ENCODE results near the gene NKD1.

The NKD1 gene

GRCh38 chr16:50611332-50611934, 63.2 kb downstream of the NKD1 start:
- DNase-seq (ENCODE audit: extremely low read depth in 1 of 2, low read depth in 1 of 2), result no peak

DNA sequence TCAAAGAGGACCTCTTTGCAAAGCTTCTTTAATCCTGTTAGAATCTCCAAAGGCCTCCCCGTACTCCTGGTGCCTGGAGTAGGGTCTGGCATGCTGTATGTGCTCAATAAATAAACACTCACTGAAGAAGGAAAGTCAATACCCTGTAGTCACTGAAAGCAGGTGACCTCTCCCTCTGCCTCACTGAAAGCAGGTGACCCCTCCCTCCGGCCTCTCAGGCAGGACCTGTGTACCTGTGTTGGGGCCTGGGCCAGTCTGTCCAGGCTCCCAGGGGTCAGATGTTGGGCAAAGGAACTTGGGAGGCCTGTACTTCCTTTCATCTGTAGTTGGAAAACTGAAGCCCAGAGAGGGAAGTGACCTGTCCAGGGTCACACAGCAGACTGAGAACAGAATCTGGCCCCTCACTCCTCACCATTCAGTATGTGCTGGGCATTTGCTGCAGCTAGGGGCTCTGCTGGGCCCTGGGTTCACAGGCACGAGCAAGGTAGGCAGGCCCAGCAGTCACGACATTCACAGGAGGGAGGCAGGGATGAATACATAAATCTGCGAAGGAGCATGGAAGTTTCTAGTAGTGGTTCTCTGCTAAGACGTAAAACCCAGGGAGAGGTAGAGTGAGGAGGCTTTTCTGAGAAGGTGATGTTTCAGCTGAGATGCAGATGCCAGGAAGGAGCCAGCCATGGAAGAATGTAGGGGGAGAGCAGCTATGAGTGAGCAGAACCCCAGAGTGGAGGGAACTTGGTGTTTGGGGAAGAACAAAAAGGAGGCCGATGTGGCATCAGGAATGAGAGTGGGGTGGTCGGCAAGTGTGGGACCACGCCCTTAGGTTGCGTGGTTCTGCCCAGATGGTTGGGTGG, 64.0 kb downstream of the NKD1 start:
- DNase-seq (ENCODE audit: extremely low read depth in 1 of 2, low read depth in 1 of 2), result no peak

DNA sequence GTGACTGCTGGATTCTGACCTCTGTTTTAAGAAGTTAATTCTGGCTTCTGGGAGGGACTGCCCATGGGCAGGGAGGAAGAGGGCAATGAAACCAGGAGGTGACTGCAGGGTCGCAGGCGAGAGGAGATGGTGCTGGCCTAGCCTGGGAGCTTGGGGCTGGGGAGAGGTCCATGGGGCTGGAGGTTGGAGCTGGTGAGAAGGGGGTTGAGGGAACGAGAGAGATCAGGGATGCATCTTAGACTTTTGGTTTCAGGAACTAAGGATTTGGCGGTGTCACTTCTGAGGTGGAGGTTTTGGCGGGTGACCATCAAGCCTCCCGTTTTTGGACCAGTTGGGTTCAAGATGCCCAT, 64.6 kb downstream of the NKD1 start:
- DNase-seq (ENCODE audit: extremely low read depth in 1 of 2, low read depth in 1 of 2), result no peak

DNA sequence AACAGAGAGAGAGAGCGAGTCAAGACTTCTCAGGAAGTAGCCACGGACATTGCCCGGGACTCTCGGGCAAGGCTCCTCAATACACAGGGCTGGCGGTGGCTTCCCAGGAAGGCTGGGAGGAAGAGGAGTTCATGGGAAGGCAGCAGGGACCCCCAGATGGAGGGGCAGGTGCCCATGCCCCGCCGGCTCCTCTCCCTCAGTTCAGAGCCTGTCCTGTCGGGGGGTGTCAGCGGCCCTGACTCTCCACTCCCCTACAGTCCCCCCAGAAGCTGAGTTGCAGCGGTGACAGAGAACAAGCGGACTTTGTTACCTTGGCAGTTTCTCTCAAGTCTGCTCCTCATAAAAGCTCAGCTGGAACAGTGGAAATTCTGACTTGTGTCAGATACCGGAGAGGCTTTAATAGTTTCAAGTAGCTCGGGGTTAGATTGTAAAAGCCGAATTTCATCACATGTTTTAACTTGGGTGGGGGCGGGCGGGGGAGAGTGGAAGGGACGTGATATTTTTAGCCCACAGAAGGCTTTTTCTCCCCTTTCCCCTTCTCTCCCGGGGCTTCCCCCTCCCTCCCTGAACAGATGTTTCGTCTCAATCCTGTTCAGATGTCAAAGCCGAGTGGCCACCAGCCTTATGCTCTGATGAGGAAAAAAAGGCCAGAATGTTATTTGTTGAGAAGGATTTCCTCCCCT, 65.2 kb downstream of the NKD1 start:
- no peak for DNase-seq (ENCODE audit: extremely low read depth in 1 of 2, low read depth in 1 of 2)

DNA sequence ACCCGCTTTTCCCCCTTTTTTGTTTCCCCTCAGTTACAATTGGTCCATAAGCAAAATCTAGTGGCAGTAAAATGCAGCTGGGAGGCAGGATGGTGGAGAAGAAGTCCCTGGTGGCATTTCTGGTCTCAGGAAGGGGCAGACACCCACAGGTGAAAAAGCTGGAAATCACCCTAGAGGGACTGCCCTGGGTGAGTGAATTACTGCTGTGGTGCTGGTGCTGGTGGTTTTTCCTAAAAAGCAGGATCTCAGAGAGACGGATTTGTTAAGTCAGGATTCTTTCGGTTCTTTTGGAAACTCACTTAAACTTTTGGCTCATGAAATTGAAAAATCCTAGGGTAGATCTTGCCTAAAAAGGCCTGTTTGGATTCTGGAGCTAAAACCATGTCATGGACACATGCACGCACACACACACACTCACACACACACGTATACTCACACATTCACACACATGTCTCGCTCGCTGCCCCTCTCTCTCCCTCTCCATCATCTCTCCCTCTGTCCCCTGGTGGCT, 65.8 kb downstream of the NKD1 start:
- DNase-seq (ENCODE audit: extremely low read depth in 1 of 2, low read depth in 1 of 2), result no peak

DNA sequence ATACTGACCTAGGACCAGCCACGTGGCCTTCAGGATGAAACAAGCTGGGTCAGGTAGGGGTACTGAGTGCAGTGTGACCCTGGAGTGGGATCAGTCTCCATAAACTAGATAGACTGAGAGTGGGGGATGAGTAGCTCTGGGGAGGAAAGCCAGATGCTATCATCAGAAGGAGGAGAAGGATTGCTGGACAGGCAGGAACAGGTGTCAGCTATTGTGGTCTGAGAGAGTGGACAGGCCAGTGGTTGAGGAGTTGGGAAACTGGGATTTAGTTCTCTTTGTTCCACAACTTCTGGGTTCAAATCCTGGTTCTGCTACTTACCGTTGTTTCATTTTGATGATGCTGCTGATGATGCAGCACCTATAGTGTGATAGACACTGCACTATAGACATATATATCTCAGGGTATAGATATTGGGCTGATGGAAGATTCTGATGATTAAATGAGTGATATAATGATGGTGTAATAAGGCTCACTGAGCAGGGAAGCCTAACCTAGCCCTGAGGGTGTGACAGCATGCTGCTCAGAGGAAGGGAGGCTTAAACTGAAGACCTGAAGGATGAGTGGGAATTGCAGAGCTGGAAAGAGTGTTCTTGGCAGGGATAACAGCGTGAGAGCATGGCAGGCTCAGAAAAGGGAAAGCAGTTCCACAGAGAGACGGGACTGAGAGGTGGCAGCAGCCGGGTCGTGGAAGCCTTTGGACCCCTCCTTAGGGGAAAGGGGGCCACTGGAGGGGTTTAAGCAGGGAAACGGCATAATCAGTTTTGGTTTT, 66.9 kb downstream of the NKD1 start:
- DNase-seq (ENCODE audit: extremely low read depth in 1 of 2, low read depth in 1 of 2), result no peak

GRCh38 chr16:50615891-50616290, 67.7 kb downstream of the NKD1 start:
- no peak for DNase-seq (ENCODE audit: extremely low read depth in 1 of 2, low read depth in 1 of 2)

DNA sequence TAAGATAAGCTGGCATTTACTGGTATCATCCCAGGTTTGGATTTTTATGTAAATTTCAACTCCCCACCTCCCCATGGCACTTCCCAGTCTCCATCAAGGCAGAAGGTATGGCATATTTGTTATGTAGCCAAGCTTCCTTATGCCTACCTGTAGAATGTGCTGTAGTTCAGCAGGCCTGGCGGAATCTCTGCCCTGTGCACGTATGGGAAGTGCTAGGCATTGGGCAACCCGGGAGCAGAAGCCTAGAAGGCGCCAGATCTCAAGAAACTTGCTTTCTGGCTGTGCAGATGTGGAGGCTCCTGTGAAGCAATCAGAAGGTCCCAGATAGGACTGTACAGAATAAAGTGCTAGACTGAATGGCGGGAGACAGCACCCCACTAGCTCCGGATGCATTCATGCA, 68.2 kb downstream of the NKD1 start:
- DNase-seq (ENCODE audit: extremely low read depth in 1 of 2, low read depth in 1 of 2), result no peak

DNA sequence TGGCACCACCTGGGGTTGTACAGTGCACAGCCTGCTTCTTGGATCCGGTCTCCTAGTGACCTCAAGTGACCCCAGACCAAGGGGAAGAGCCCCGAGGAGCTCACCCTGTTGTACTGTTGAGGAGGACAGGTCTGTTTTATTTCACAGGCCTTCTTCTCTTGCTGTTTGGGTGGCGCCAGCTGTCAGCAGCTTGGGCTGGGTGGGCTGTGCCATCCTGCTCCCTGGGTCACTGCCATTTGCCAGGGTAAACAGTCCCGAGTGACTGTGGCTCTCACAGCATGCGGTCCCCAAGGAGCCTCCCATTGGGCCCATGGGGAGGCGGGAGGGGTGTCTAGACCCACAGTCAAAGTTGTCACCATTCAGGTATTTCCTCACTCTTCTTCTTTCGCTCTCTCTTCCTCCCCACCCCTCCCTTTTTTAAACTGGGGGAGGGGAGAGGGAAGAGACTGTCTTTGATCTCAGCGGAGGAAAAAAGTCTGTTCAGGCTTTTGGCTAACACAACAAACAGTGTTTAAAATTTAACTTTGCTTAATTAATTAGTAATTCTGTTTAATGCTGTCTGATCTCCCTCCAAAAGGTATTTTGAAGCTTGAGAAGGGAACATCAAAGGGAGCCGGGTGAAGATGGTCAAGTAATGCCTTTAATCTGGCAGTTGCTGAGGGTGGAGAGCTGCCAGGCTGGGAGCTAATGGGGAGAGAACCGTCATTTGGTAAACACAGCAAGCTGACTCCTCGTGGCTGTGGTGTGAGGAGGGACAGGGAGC, 68.9 kb downstream of the NKD1 start:
- no peak for DNase-seq (ENCODE audit: extremely low read depth in 1 of 2, low read depth in 1 of 2)

GRCh38 chr16:50617646-50618184, 69.5 kb downstream of the NKD1 start:
- DNase-seq (ENCODE audit: extremely low read depth in 1 of 2, low read depth in 1 of 2), result no peak

DNA sequence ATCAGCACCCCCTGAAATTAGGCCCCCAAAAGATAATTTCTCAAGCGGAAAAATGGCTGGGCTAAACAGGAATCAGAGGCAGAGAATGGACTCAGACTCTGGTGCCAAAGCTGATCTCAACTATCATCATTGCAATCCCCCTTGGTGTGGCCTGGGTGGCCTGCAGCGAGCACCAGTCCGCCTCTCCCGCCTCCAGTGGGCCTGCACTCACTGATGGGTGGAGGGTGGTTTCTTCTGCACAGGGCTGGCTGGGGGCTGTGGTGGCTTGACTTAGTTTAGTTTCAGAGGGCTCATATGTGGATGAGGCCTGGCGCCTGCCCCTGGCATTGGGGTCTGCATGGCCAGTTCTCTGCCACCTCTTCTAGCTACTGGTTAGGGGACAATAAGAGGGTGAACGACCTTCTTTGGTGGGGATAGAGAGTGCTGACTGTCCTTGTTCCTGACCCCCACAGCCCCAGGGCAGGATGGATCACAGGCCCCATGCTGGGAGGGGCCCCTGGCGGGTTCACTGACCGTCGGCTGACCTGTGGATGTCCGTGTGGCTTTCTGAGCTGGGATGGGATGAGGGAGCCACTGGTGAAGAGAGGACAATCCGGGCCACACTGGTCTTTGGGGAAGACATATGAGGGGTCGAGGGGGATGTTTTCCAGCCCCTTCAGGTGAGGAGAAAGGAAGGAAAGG, 70.2 kb downstream of the NKD1 start:
- no peak for DNase-seq (ENCODE audit: extremely low read depth in 1 of 2, low read depth in 1 of 2)

GRCh38 chr16:50619702-50620491, 71.7 kb downstream of the NKD1 start:
- DNase-seq (ENCODE audit: extremely low read depth in 1 of 2, low read depth in 1 of 2), result no peak

DNA sequence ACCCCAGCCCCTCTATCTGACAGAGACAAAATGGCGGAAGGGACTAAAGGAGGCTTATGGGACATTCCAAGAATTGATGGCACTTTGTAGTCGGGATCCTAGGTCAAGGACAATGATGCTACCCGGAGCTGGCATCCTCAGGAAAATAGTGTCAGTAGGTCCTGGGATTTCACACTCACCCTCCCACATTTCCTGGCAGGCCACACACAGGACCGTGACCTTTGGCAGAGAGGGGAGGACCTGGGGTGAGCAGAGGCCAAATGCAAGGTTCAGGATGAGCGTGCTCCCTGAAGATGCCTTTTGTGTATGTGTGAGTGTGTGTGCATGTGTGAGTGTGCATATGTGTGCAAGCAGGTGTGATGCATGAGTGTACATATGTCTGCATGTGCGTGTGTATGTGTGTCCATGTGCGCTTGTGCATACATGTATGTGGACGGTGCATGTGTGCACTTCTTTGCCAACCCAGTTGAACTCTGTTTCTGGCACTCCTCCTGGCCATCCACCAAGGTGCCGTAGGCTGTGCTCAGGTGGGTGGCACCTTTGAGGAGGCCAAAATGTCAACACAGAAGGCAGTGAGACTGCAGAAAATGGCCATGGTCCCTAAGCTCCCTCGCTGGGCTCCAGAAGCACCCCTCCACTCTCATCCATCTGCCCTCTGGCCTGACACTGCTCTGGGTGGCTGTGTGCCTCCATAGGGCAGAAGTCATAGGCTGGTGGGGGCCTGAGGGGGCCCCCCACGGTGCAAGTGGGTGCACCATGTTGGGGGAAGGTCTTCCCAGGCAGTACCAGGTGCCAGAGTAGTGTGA, 72.7 kb downstream of the NKD1 start:
- DNase-seq (ENCODE audit: extremely low read depth in 1 of 2, low read depth in 1 of 2), result no peak

GRCh38 chr16:50621452-50621792, 73.2 kb downstream of the NKD1 start:
- no peak for DNase-seq (ENCODE audit: extremely low read depth in 1 of 2, low read depth in 1 of 2)

- DNase-seq (ENCODE audit: extremely low read depth in 1 of 2, low read depth in 1 of 2), result no peak
Observed at GRCh38 chr16:50622029-50622428, 73.8 kb downstream of the NKD1 start.

GRCh38 chr16:50622643-50623369, 74.6 kb downstream of the NKD1 start:
- DNase-seq (ENCODE audit: extremely low read depth in 1 of 2, low read depth in 1 of 2), result no peak

DNA sequence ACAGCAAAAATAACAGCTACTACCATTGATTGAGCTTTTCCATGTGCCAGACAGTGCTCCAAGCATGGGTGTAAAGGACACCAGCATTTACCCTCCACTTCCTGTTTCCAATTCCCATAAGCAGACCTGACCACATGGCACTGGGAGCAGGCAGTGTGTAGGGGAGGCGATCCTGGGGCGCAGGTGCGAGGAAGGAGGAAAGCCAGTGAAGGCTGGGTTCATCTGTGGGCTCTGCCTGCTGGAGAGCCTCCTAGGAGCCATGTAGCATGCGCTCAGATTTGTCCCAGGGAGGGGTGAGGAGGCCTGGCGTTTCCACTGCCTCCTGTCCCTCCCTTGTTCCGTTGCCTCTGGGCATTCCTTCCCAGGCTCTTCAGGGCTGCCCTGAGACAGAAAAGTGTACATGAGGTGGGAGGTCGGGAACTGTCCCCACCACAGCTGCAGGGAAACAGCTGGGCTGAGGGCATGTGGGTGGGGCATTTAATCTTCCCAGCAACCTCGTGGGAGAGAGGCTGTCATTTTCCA, 76.3 kb downstream of the NKD1 start:
- no peak for DNase-seq (ENCODE audit: extremely low read depth in 1 of 2, low read depth in 1 of 2)

All from activated CD8-positive, alpha-beta memory T cell treated with anti-CD3 and anti-CD28 coated beads for 1 hour (primary cell).